Suprapubic skin (tissue), 3 donors: Measurements from ENCODE around the gene ABRAXAS1.

Experiments
- CTCF ChIP-seq, 2 donors: fragments of 200-600 bp in 1 of 2; fragments of 450-650 bp in 1 of 2; sonication (generic) in 1 of 2; IDR thresholded peaks; one replicate each; pipeline ENCODE4 v1.5.1; 2016 to 2019; ENCODE audit warnings: antibody characterized with exemption in 2 of 2, mild to moderate bottlenecking in 1 of 2, moderate library complexity in 1 of 2
- POLR2A ChIP-seq, 2 donors: fragments of 450-650 bp; IDR thresholded peaks; one replicate each; pipeline ENCODE4 v1.6.1; 2017; ENCODE audit warnings: antibody characterized with exemption in 2 of 2, mild to moderate bottlenecking in 2 of 2, moderate library complexity in 2 of 2

DNA sequence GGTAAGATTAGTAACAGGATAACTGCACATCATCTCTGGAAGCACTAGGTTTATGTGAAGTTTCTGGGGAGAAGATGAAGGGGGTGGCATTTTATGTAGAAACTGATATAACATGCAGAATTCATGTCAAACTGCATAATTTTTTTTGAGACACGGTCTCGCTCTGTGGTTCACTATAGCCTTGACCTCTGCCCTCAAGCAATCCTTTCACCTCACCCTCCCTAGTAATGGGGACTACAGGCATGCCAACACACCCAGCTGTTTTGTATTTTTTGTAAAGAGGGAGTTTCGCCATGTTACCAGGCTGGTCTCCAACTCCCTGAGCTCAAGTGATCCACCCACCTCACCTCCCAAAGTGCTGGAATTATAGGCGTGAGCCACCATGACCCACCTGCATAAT, 11.5 kb downstream of the ABRAXAS1 start:
- TF ChIP-seq CTCF (IDR thresholded peaks at IDR 0.05) (no peak), POLR2A (IDR thresholded peaks at IDR 0.05) (no peak)
